ENCODE measurements around the gene VASH1.

The VASH1 gene

DNA sequence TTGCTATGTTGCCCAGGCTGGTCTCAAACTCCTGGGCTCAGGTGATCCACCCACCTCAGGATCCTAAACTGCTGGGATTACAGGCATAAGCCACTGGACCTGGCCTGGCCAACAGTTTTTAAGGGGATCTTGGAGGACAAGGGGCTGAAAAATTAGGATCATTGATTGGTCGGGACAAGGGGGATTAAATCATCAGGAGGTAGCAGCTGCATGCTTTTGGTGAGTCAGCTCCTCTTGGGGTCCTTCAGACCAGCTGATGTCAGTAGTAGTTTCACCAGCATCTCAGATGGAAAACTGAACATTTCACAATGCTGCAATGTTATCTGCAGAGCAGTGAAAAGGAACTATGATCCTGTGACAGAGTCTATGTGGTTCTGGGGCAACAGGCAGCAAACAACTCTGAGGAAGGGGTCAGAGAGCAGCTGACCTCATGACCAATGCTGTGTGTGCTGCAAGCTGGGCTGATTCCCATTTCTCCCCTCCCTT, 71.3 kb downstream of the VASH1 start:
- peak in 2 of 14 donors; percentile 13 to 21 for DNase-seq

Measured in C1 segment of cervical spinal cord (tissue), 14 donors.